Ectodermal cell (in vitro differentiated cells): ENCODE measurements around the gene SLCO3A1.

ENCODE experiments used
- H3K27ac ChIP-seq: 2 replicates; pipeline ENCODE4 v1.7.0; 2013; ENCODE audit warnings: mild to moderate bottlenecking, low read depth, low read length; ENCODE audit not compliant: insufficient read depth, poor library complexity, severe bottlenecking
- H3K27me3 ChIP-seq: 2 replicates; pipeline ENCODE4 v1.7.0; 2013; ENCODE audit warnings: mild to moderate bottlenecking, low read length; ENCODE audit not compliant: insufficient read depth, control insufficient read depth, poor library complexity, severe bottlenecking
- H3K36me3 ChIP-seq: one replicate; pipeline ENCODE4 v1.7.0; 2013; ENCODE audit warnings: low read length; ENCODE audit not compliant: control insufficient read depth, insufficient read depth
- H3K4me1 ChIP-seq: one replicate; pipeline ENCODE4 v1.7.0; 2013; ENCODE audit warnings: low read length; ENCODE audit not compliant: control insufficient read depth, insufficient read depth
- H3K4me3 ChIP-seq: 2 replicates; pipeline ENCODE4 v1.7.0; 2013; ENCODE audit warnings: low read depth, low read length, control low read depth; ENCODE audit not compliant: insufficient read depth
- H3K9me3 ChIP-seq: 2 replicates; pipeline ENCODE4 v1.7.0; 2013; ENCODE audit warnings: mild to moderate bottlenecking, low read length, moderate library complexity; ENCODE audit not compliant: control insufficient read depth
- whole genome bisulfite sequencing, 2 experiments: methylation state at CpG; one replicate each; pipeline ENCODE4 v1.1.7; 2013; ENCODE audit warnings: missing lambda C conversion rate in 2 of 2; 5-methylcytosine and 5-hydroxymethylcytosine counted together

SLCO3A1 gene

DNA sequence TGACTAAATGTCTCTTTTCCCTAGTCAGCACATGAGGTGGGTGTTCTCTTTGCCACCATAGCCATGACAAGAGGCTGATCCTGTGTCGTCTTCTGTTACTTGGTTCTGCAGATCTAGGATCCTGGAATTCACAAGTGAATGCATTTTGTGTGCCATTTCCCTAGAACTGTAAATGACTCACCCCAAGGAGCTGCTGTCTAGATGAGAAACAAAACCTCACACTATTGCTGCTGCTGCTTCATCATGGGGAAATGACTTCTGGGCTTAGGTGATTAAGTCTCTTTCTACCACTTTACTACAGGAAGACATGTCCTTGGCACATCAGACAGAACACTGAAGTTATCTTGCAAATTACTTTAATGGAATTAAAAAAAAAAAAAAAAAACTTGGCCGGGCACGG, 54.9 kb downstream of the SLCO3A1 start:
- no peaks in the 10 kb centered on the region for H3K27me3 ChIP-seq
- no peaks in the 10 kb centered on the region for H3K4me1 ChIP-seq
- H3K36me3 ChIP-seq = no peaks in the 10 kb centered on the region
- WGBS, 2 experiments = 76 to 90% methylated on average over 3 of the region's 3 CpGs
- H3K27ac ChIP-seq = no peak overlapping the region
- no peak overlapping the region for H3K4me3 ChIP-seq
- no peaks in the 10 kb centered on the region for H3K9me3 ChIP-seq

DNA sequence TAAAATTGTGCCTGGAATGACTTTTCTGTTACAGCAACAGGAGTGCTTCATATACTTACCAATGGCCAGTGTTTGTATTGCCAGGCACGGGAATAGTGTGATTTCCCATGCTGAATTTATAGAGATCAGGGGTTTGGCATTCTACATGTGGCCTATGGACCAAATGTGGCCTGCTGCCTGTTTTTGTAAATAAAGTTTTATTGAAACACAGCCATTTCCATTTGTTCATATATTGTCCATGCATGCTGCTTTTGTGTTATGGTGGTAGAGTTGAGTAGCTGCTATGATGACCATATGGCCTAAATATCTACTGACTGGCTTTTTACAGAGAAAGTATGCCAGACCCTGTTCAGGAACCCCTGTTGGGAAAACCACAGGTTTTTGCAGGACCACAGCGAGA, 55.6 kb downstream of the SLCO3A1 start:
- no peaks in the 10 kb centered on the region for H3K9me3 ChIP-seq
- H3K4me3 ChIP-seq = no peak overlapping the region
- no peaks in the 10 kb centered on the region for H3K36me3 ChIP-seq
- WGBS, 2 experiments = 93 to 94% methylated on average over 2 of the region's 2 CpGs
- H3K27me3 ChIP-seq = no peaks in the 10 kb centered on the region
- no peak overlapping the region for H3K27ac ChIP-seq
- H3K4me1 ChIP-seq = no peaks in the 10 kb centered on the region

DNA sequence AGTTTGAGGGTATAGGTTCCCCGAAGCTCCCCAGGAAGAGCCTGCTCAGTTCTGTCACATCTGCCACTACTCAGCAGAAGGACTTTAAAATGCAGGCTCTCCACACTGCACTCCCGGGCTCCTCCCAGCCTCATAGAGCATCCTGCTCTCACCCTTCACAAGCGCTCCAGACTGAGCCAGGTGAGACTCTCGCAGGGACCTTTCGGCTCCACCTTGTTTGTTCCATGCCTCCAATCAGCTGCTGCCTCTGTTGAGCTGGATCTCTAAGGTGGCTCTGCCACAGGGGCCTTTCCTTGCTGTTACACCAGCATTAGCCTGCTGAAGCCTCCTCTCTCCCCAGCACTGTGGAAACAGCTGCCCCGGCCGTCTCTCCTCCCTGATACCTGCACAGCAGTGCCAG, 56.1 kb downstream of the SLCO3A1 start:
- no peaks in the 10 kb centered on the region for H3K27me3 ChIP-seq
- no peak overlapping the region for H3K4me3 ChIP-seq
- H3K4me1 ChIP-seq = no peaks in the 10 kb centered on the region
- no peaks in the 10 kb centered on the region for H3K36me3 ChIP-seq
- H3K9me3 ChIP-seq = no peaks in the 10 kb centered on the region
- WGBS, 2 experiments = 89 to 92% methylated on average over 7 of the region's 7 CpGs
- H3K27ac ChIP-seq = no peak overlapping the region

DNA sequence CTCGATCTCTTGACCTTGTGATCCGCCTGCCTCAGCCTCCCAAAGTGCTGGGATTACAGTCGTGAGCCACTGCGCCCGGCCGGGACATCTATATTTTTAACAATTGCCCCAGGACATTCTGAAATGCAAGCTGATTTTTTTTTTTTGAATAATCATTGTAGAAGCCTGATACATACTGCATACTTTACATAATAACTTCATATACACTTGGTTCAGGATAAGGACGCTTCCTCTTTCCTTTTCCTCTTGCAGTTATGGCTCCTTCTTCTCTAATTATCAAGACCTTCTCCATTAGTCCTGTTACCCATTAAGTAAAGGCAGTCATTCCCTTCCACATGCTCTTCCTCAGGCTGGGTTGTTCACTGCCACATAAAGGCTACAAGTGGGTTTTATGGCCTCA, 58.3 kb downstream of the SLCO3A1 start:
- no peaks in the 10 kb centered on the region for H3K4me1 ChIP-seq
- H3K27me3 ChIP-seq = no peaks in the 10 kb centered on the region
- no peak overlapping the region for H3K27ac ChIP-seq
- no peaks in the 10 kb centered on the region for H3K36me3 ChIP-seq
- H3K9me3 ChIP-seq = no peaks in the 10 kb centered on the region
- H3K4me3 ChIP-seq = no peak overlapping the region
- 88 to 92% methylated on average over 7 of the region's 7 CpGs for WGBS, 2 experiments

DNA sequence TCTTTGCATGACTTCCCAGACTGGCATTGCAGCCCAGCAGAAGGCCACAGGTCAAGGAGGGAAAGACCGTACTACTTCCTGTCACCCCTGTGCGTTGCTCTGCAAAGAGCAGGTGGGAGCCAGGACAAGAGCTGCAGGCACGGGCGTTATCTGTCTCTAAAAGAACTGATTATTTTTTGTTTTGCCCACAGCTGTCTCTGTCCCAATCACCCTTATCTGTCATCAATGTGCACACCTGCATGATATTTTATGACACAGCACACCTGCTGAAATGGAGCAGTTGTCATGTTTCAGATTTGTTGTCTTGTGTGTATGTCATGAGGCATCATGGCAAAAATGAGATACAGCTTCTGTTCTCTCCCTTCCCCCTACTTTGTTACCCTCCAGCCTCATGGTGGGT, 58.8 kb downstream of the SLCO3A1 start:
- Histone ChIP-seq H3K27ac (no peak overlapping the region), H3K4me3 (no peak overlapping the region), H3K36me3 (no peaks in the 10 kb centered on the region), H3K4me1 (no peaks in the 10 kb centered on the region), H3K9me3 (no peaks in the 10 kb centered on the region), H3K27me3 (no peaks in the 10 kb centered on the region)
- 92 to 95% methylated on average over 4 of the region's 4 CpGs for WGBS, 2 experiments

DNA sequence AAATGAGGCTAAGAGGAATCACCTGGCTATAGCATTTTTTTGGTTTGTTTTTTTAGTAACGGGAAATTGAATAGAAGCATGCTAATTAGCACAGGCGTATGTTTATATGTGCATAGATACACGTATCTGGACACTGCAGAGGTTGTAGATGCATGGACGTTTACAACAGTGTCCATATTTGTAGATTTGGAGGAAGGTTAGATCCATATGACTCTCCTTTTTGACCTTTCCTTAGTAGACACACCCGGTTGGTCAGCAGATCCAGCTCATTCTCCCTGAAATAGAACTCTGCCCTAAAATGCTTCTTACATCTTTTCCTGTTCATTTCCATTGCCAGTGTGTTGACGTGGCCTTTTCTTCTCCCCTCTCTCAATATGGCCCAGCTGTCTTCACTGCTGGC, 60.1 kb downstream of the SLCO3A1 start:
- Histone ChIP-seq H3K36me3 (no peaks in the 10 kb centered on the region), H3K27ac (no peak overlapping the region), H3K27me3 (no peaks in the 10 kb centered on the region), H3K9me3 (no peaks in the 10 kb centered on the region), H3K4me1 (no peaks in the 10 kb centered on the region), H3K4me3 (no peak overlapping the region)
- 89 to 94% methylated on average over 6 of the region's 6 CpGs for WGBS, 2 experiments

DNA sequence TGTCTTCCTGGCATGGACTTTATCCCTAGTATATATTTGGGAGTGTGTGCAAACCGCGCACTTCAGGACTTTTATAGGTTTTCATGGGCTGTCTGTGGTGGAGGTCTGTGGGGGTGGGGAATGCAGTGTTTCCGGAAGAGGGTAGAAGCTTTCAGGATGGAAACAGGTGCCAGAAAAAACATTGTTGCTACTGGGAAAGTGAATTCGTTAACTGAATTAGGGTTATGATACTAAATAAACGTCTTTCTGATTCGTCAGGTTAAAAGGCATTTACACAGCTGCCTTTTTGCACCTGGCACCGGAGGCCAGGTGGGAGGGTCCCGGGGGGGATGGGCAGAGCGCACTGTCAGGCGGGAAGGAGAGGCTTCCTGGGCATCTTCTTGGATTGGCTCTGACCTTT, 62.1 kb downstream of the SLCO3A1 start:
- Histone ChIP-seq H3K36me3 (no peaks in the 10 kb centered on the region), H3K9me3 (no peaks in the 10 kb centered on the region), H3K4me1 (no peaks in the 10 kb centered on the region), H3K27me3 (no peaks in the 10 kb centered on the region), H3K4me3 (no peak overlapping the region), H3K27ac (no peak overlapping the region)
- WGBS, 2 experiments = 94 to 95% methylated on average over 10 of the region's 10 CpGs

- no peaks in the 10 kb centered on the region for H3K4me1 ChIP-seq
- H3K36me3 ChIP-seq = no peaks in the 10 kb centered on the region
- no peaks in the 10 kb centered on the region for H3K9me3 ChIP-seq
- no peak overlapping the region for H3K27ac ChIP-seq
- no peak overlapping the region for H3K4me3 ChIP-seq
- 96% methylated on average over 48 of the region's 48 CpGs for WGBS, 2 experiments
- no peaks in the 10 kb centered on the region for H3K27me3 ChIP-seq
Observed at GRCh38 chr15:91916051-91916450, 62.5 kb downstream of the SLCO3A1 start.

DNA sequence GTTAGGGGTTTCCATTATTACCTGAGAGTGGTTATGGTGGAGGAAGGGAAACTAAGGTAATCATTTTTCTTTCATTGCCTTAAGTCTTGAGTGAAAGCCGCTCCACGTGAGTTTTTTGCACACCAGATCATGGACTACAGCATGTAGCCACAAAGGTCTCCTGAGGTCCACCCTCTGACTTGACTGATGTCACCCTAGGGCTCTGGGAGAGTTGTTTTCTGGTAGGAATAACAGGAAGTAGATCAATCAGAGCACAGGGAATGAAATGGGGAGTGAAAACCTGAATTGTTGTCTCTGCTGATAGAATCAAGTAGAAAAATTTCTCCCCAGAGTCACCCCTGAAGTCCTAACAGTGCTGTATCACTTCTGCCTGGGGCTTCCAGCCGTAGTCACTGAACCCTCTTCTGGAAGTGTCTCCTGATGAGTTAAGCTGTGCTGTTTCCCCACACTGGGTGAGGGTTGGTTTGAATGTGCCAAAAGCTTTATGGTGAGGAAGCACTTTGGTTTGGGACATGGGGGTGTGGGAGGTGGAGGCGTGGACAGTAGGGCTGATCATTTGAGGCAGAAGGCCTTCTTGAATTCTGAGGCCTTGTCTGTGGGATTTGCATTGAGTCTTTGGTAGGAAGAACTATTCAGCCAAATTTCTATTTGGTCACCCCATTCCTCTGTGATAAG, 64.3 kb downstream of the SLCO3A1 start:
- Histone ChIP-seq H3K27ac (no peak overlapping the region), H3K27me3 (no peaks in the 10 kb centered on the region), H3K4me1 (no peaks in the 10 kb centered on the region), H3K36me3 (no peaks in the 10 kb centered on the region), H3K4me3 (no peak overlapping the region), H3K9me3 (no peaks in the 10 kb centered on the region)
- 96 to 97% methylated on average over 4 of the region's 4 CpGs for WGBS, 2 experiments

GRCh38 chr15:91919014-91919534, 65.6 kb downstream of the SLCO3A1 start:
- Histone ChIP-seq H3K4me3 (no peak overlapping the region), H3K27ac (no peak overlapping the region), H3K4me1 (no peaks in the 10 kb centered on the region), H3K9me3 (no peaks in the 10 kb centered on the region), H3K27me3 (no peaks in the 10 kb centered on the region), H3K36me3 (no peaks in the 10 kb centered on the region)
- 94 to 95% methylated on average over 15 of the region's 15 CpGs for WGBS, 2 experiments
